Measurements from ENCODE around the gene TTLL9.
"Not testable (repeated sequence)": the region's sequence is repeated elsewhere in the genome, so short reads cannot be mapped to it uniquely, and the experiment has no call there.

Gene TTLL9

GRCh38 chr20:31869942-31870725 lies at the start of gene TTLL9, which contains the start of gene DUSP15:
TSS of gene TTLL9 (plus strand) at chr20:31870634. CDS start at chr20:31871127, 493 bp downstream.
TSS of gene DUSP15 (minus strand) at chr20:31870527. CDS start at chr20:31870337, 190 bp downstream.
- DNase-seq: peak; percentile 40

GRCh38 chr20:31821427-31821826 lies 49.0 kb upstream of the TTLL9 start:
- no peak for DNase-seq

GRCh38 chr20:31822421-31823330 lies 47.8 kb upstream of the TTLL9 start:
- DNase-seq: peak; percentile 88

- no peak for DNase-seq
Measured at GRCh38 chr20:31823360-31824124, 46.9 kb upstream of the TTLL9 start.

GRCh38 chr20:31824125-31824485 lies 46.3 kb upstream of the TTLL9 start:
- no peak for DNase-seq

GRCh38 chr20:31824554-31825313 lies 45.7 kb upstream of the TTLL9 start:
- no peak for DNase-seq

GRCh38 chr20:31826074-31826473 lies 44.4 kb upstream of the TTLL9 start:
- no peak for DNase-seq

- DNase-seq: no peak
Measured at GRCh38 chr20:31827059-31827458, 43.4 kb upstream of the TTLL9 start.

- not testable (repeated sequence) for DNase-seq
Measured at GRCh38 chr20:31828016-31828415, 42.4 kb upstream of the TTLL9 start.

- DNase-seq: no peak
Measured at GRCh38 chr20:31829731-31830130, 40.7 kb upstream of the TTLL9 start.

GRCh38 chr20:31830406-31830981 lies 39.9 kb upstream of the TTLL9 start:
- DNase-seq: no peak

GRCh38 chr20:31831211-31831610 lies 39.2 kb upstream of the TTLL9 start:
- no peak for DNase-seq

- no peak for DNase-seq
Measured at GRCh38 chr20:31831771-31832306, 38.6 kb upstream of the TTLL9 start.

- peak; percentile 38 for DNase-seq
Measured at GRCh38 chr20:31833130-31833930, 37.1 kb upstream of the TTLL9 start.

GRCh38 chr20:31833931-31834521 lies 36.4 kb upstream of the TTLL9 start:
- DNase-seq: no peak

- no peak for DNase-seq
Measured at GRCh38 chr20:31835554-31835953, 34.9 kb upstream of the TTLL9 start.

GRCh38 chr20:31835977-31836852 lies 34.2 kb upstream of the TTLL9 start:
- DNase-seq: no peak

- DNase-seq: no peak
Measured at GRCh38 chr20:31836853-31837608, 33.4 kb upstream of the TTLL9 start.
